PC-3 (cell line): ENCODE data around the gene UBA1. TPM values are rescaled to one million over a fixed set of nuclear protein-coding genes. Genes with fewer than 3 reads are reported as not detected.

Experiments used
- ATAC-seq: fragments of 200-7000 bp; cut with Tn5 transposase; 2 replicates; pipeline ENCODE4 v1.9.1; 2020; ENCODE audit warnings: mild to moderate bottlenecking, moderate library complexity
- BruUV-seq: library from RNA; stranded (reverse); fragments of 400-500 nt; replicated peaks from 2 replicates; lab custom pipeline; 2021; lab: Mats Ljungman, UMichigan
- CTCF ChIA-PET: fragments of 300-600 bp; sonication (Branson Sonifier 250); formaldehyde crosslinking; loops from one replicate; lab custom pipeline; 2022; ENCODE audit warnings: antibody characterized with exemption; lab: Charles Lee
- POLR2A ChIA-PET: fragments of 300-600 bp; sonication (Branson Sonifier 250); formaldehyde crosslinking; loops from one replicate; lab custom pipeline; 2022; ENCODE audit warnings: antibody characterized with exemption; ENCODE audit not compliant: unreplicated experiment; lab: Charles Lee
- DNase-seq: peaks from one replicate; pipeline ENCODE4 v3.0.0-alpha.2; 2015
- H2AFZ ChIP-seq: fragments of 300-600 bp; sonication (generic); 2 replicates; pipeline ENCODE4 v1.6.0; 2016; ENCODE audit warnings: antibody characterized with exemption, low read length
- H3F3A ChIP-seq: fragments of 300-600 bp; sonication (generic); one replicate; pipeline ENCODE4 v1.6.0; 2017; ENCODE audit warnings: antibody characterized with exemption, low read length, control low read depth, mild to moderate bottlenecking; ENCODE audit not compliant: unreplicated experiment
- H3K27ac ChIP-seq: fragments of 300-600 bp; sonication (generic); 2 replicates; pipeline ENCODE4 v1.5.1; 2016; ENCODE audit warnings: mild to moderate bottlenecking, low read length
- H3K27me3 ChIP-seq: fragments of 300-600 bp; sonication (generic); 2 replicates; pipeline ENCODE4 v1.6.1; 2016; ENCODE audit warnings: low read length, mixed read lengths
- H3K36me3 ChIP-seq: fragments of 300-600 bp; sonication (generic); 2 replicates; pipeline ENCODE4 v1.6.1; 2016; ENCODE audit warnings: low read depth, mixed run types, low read length, mixed read lengths
- H3K4me1 ChIP-seq: fragments of 300-600 bp; sonication (generic); 2 replicates; pipeline ENCODE4 v1.5.1; 2016; ENCODE audit warnings: low read length; ENCODE audit not compliant: insufficient read depth
- H3K4me2 ChIP-seq: fragments of 300-600 bp; sonication (generic); 2 replicates; pipeline ENCODE4 v1.6.0; 2016; ENCODE audit warnings: low read length
- H3K4me3 ChIP-seq: fragments of 300-600 bp; sonication (generic); 2 replicates; pipeline ENCODE4 v1.5.1; 2016; ENCODE audit warnings: mild to moderate bottlenecking, low read length, mixed read lengths
- H3K79me2 ChIP-seq: fragments of 300-600 bp; sonication (generic); 2 replicates; pipeline ENCODE4 v1.6.1; 2017; ENCODE audit warnings: low read length, mixed read lengths
- H3K9ac ChIP-seq: fragments of 300-600 bp; sonication (generic); 2 replicates; pipeline ENCODE4 v1.6.0; 2016; ENCODE audit warnings: mild to moderate bottlenecking, low read length
- H3K9me2 ChIP-seq: fragments of 300-600 bp; sonication (generic); replicated peaks from 2 replicates; pipeline ENCODE4 v1.6.1; 2016; ENCODE audit warnings: mixed run types, low read length, mixed read lengths
- H3K9me3 ChIP-seq: fragments of 300-600 bp; sonication (generic); 2 replicates; pipeline ENCODE4 v1.6.1; 2016; ENCODE audit warnings: low read length, mixed read lengths
- H4K20me1 ChIP-seq: fragments of 300-600 bp; sonication (generic); 2 replicates; pipeline ENCODE4 v1.6.1; 2016; ENCODE audit warnings: low read length, mixed read lengths
- EZH2 ChIP-seq: fragments of 300-600 bp; sonication (generic); IDR thresholded peaks from one replicate; pipeline ENCODE4 v1.6.1; 2017; ENCODE audit warnings: antibody characterized with exemption, mild to moderate bottlenecking, low read length; ENCODE audit not compliant: unreplicated experiment
- EZH2phosphoT487 ChIP-seq: fragments of 300-600 bp; sonication (generic); IDR thresholded peaks from 2 replicates; pipeline ENCODE4 v1.6.1; 2018; ENCODE audit warnings: mild to moderate bottlenecking, antibody characterized with exemption, low read length, borderline replicate concordance
- intact Hi-C: fragments of 100-400 bp; cut with micrococcal nuclease; formaldehyde crosslinking; loops from 2 replicates; pipeline ENCODE4 v1.9.0; 2023
- total RNA-seq: library from RNA; depleted of rRNA; stranded (reverse); fragments of >200 nt; gene quantifications from 2 replicates; pipeline ENCODE4 v1.2.3, GENCODE V29; 2014
- TF ChIP-seq, protein P1 (sequence below): fragments of 300-600 bp; sonication (generic); conservative IDR thresholded peaks from 2 replicates; pipeline ENCODE4 v1.5.1; 2017; ENCODE audit warnings: antibody characterized with exemption, low read depth, mild to moderate bottlenecking, low read length

The UBA1 gene
- total RNA-seq, 1 experiment from 2014 or later = 282 TPM

DNA sequence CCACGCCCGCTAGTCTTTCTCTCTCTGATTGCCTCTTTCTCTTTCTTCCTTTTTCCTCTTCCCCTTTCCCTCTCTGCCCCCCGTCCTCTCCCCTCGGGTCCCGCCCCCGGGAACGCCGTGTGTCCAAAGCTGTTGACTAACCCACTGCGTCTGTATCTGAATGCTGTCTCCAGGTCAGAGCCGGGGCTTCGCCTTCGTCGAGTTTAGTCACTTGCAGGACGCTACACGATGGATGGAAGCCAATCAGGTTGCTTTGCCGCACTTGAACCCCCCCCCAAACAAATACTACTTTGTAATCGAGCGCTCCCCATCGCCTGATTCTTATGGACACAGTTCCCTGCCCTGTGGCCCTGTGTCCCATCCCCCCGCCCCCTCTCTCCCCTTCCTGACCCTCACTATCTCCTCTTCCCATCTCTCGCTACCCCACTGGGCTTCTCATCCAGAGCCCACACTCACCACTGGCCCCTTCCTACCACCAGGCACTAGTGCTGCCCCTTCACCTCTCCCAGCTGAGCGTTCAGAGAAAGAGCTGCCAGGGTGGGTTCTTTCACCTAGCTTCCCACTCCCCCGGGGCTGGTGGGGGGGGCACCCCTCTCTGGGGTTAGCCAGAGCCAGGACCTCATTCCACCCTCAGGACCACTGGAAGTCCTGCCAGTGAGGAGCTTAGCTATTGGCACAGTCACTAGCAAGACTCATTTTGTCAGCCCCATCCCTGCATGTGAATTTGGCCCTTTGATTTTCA, 18.6 kb upstream of the UBA1 start:
- intact Hi-C loops = no loop called here
- Histone ChIP-seq H3K4me2 (no peak overlapping the region), H3K9me2 (no peaks in the 10 kb centered on the region), H3K36me3 (peaks cover 15% of the 10 kb centered on the region; the same call in 1 of the 2 replicates), H3K4me1 (peaks cover 4% of the 10 kb centered on the region; the same call in 1 of the 2 replicates), H3K9me3 (no peaks in the 10 kb centered on the region), H3K79me2 (no peaks in the 10 kb centered on the region), H2AFZ (no peak overlapping the region), H3F3A (no peaks in the 10 kb centered on the region), H3K9ac (no peak overlapping the region), H3K27me3 (no peaks in the 10 kb centered on the region), H3K4me3 (no peak overlapping the region), H4K20me1 (no peaks in the 10 kb centered on the region), H3K27ac (no peak overlapping the region)
- TF ChIP-seq, protein P1, sequence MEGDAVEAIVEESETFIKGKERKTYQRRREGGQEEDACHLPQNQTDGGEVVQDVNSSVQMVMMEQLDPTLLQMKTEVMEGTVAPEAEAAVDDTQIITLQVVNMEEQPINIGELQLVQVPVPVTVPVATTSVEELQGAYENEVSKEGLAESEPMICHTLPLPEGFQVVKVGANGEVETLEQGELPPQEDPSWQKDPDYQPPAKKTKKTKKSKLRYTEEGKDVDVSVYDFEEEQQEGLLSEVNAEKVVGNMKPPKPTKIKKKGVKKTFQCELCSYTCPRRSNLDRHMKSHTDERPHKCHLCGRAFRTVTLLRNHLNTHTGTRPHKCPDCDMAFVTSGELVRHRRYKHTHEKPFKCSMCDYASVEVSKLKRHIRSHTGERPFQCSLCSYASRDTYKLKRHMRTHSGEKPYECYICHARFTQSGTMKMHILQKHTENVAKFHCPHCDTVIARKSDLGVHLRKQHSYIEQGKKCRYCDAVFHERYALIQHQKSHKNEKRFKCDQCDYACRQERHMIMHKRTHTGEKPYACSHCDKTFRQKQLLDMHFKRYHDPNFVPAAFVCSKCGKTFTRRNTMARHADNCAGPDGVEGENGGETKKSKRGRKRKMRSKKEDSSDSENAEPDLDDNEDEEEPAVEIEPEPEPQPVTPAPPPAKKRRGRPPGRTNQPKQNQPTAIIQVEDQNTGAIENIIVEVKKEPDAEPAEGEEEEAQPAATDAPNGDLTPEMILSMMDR = no peak
- TF ChIP-seq EZH2phosphoT487 (no peak), EZH2 (no peak)
- POLR2A ChIA-PET = interaction anchor here (0.5 kb wide), 1 partner anchor 530 kb away, joined by 7 read pairs; no protein-coding TSS in a partner anchor
- CTCF ChIA-PET = no interaction called here
- DNase-seq = no peak
- no TSS peak for BruUV-seq
- ATAC-seq = no peak

GRCh38 chrX:47175588-47175980, 18.0 kb upstream of the UBA1 start:
- H3K36me3 ChIP-seq = peaks cover 15% of the 10 kb centered on the region; the same call in 1 of the 2 replicates
- no peaks in the 10 kb centered on the region for H3K9me2 ChIP-seq
- H3K9me3 ChIP-seq = no peaks in the 10 kb centered on the region
- no peak overlapping the region for H3K4me2 ChIP-seq
- H2AFZ ChIP-seq = no peak overlapping the region
- CTCF ChIA-PET = no interaction called here
- H3K4me1 ChIP-seq = peaks cover 4% of the 10 kb centered on the region; the same call in 1 of the 2 replicates
- no peak overlapping the region for H3K27ac ChIP-seq
- ATAC-seq = no peak
- intact Hi-C loops = no loop called here
- BruUV-seq = no TSS peak
- H3F3A ChIP-seq = no peaks in the 10 kb centered on the region
- TF ChIP-seq EZH2phosphoT487 (no peak), EZH2 (no peak)
- TF ChIP-seq, protein P1 = no peak
- H3K27me3 ChIP-seq = no peaks in the 10 kb centered on the region
- DNase-seq = no peak
- no peaks in the 10 kb centered on the region for H4K20me1 ChIP-seq
- no peaks in the 10 kb centered on the region for H3K79me2 ChIP-seq
- H3K4me3 ChIP-seq = no peak overlapping the region
- H3K9ac ChIP-seq = no peak overlapping the region
- POLR2A ChIA-PET = interaction anchor here (0.5 kb wide), 1 partner anchor 529 kb away, joined by 7 read pairs; no protein-coding TSS in a partner anchor
